ENCODE measurements around the gene CYLD. TPM values are rescaled to one million over a fixed set of nuclear protein-coding genes. Genes with fewer than 3 reads are reported as not detected.

CYLD gene
- total RNA-seq, 1 experiment from 2014 or later = 11.9 TPM

GRCh38 chr16:50830698-50831097 lies 88.8 kb downstream of the CYLD start:
- Histone ChIP-seq H3K4me1 (ENCODE audit: control insufficient read depth in 1 of 2, insufficient read depth in 2 of 2, low read length in 2 of 2) (no peaks in the 10 kb centered on the region), H3K9me2 (ENCODE audit: insufficient read depth) (no peaks in the 10 kb centered on the region), H3K4me3 (replicated peaks in 1 of 2; ENCODE audit: low read depth in 1 of 2, low read length in 2 of 2) (no peak overlapping the region), H3K4me2 (ENCODE audit: low read length) (no peak overlapping the region), H3K27me3 (ENCODE audit: insufficient read depth, low read length) (peaks cover 4% of the 10 kb centered on the region; the same call in 1 of the 2 replicates), H3K9me3 (ENCODE audit: control insufficient read depth in 1 of 2, insufficient read depth in 1 of 2, low read depth in 1 of 2, low read length in 2 of 2) (no peaks in the 10 kb centered on the region), H2AFZ (ENCODE audit: low read depth, low read length, poor library complexity, severe bottlenecking) (no peak overlapping the region), H3K9ac (ENCODE audit: low read length) (no peak overlapping the region), H3K36me3 (ENCODE audit: control insufficient read depth in 1 of 2, insufficient read depth in 2 of 2, low read length in 2 of 2) (no peaks in the 10 kb centered on the region), H4K20me1 (ENCODE audit: insufficient read depth) (no peaks in the 10 kb centered on the region), H3K27ac (ENCODE audit: low read depth, low read length) (no peak overlapping the region), H3K79me2 (ENCODE audit: insufficient read depth, low read length) (no peaks in the 10 kb centered on the region)
- ChIA-PET RAD21 (ENCODE audit: low non-redundant PET in 1 of 2, low total read pairs in 2 of 2, uncharacterized antibody in 2 of 2, unreplicated experiment in 2 of 2) (no interaction called here), CTCF (interaction anchor here (2.3 kb wide), 1 partner anchor 24 kb away, joined by 9 read pairs; no protein-coding TSS in a partner anchor), POLR2A (no interaction called here)
- intact Hi-C loops (cut with micrococcal nuclease) = no loop called here
- TF ChIP-seq SIN3A (IDR thresholded peaks at IDR 0.05; ENCODE audit: low read depth) (no peak), TCF7L2 (IDR thresholded peaks at IDR 0.05; ENCODE audit: borderline replicate concordance, extremely low read depth, insufficient read depth, insufficient read length) (no peak), FOSL1 (IDR thresholded peaks at IDR 0.05; ENCODE audit: low read depth) (no peak), ZBTB33 (IDR thresholded peaks at IDR 0.05; ENCODE audit: extremely low read depth, insufficient replicate concordance, low read length) (no peak), CBX3 (IDR thresholded peaks at IDR 0.05; ENCODE audit: low read depth) (no peak), POLR2AphosphoS5 (IDR thresholded peaks at IDR 0.05; ENCODE audit: low read depth, low read length) (no peak), REST (IDR thresholded peaks at IDR 0.05; ENCODE audit: low read depth) (no peak), ZFX (IDR thresholded peaks at IDR 0.05) (no peak), ZNF274 (IDR thresholded peaks at IDR 0.05; ENCODE audit: low read depth, low read length) (no peak), SP1 (IDR thresholded peaks at IDR 0.05; ENCODE audit: low read depth) (no peak), CEBPB (IDR thresholded peaks at IDR 0.05; ENCODE audit: low read depth) (no peak), CTCF (IDR thresholded peaks at IDR 0.05 in 2 of 3, conservative IDR thresholded peaks at IDR 0.05 in 1 of 3; ENCODE audit: borderline replicate concordance in 1 of 3, insufficient read depth in 1 of 3, low read depth in 2 of 3, low read length in 2 of 3) (no peak), SRF (IDR thresholded peaks at IDR 0.05; ENCODE audit: low read depth) (no peak), EZH2phosphoT487 (IDR thresholded peaks at IDR 0.05; ENCODE audit: borderline replicate concordance) (no peak), EGR1 (IDR thresholded peaks at IDR 0.05; ENCODE audit: low read depth) (no peak), ELF1 (IDR thresholded peaks at IDR 0.05; ENCODE audit: borderline replicate concordance, low read depth) (no peak), POLR2A (IDR thresholded peaks at IDR 0.05; ENCODE audit: borderline replicate concordance, extremely low read depth, insufficient read depth, insufficient read length) (no peak), JUND (IDR thresholded peaks at IDR 0.05) (no peak)
- DNase-seq (ENCODE audit: low read depth, low spot score) (no peak), ATAC-seq (no peak)
- BruUV-seq (replicated peaks) = no TSS peak
